NCI-H2107 treated with DMSO at 0.1 percent for 48 hours (cell line): ENCODE measurements around the gene EFEMP1.

Experiments used
- DNase-seq: peaks from one replicate; lab custom pipeline; 2025; ENCODE audit not compliant: unreplicated experiment; lab: John Stamatoyannopoulos, UW

EFEMP1 gene

GRCh38 chr2:55934337-55934736 is 10.8 kb upstream of the EFEMP1 start:
- DNase-seq, result no peak

DNA sequence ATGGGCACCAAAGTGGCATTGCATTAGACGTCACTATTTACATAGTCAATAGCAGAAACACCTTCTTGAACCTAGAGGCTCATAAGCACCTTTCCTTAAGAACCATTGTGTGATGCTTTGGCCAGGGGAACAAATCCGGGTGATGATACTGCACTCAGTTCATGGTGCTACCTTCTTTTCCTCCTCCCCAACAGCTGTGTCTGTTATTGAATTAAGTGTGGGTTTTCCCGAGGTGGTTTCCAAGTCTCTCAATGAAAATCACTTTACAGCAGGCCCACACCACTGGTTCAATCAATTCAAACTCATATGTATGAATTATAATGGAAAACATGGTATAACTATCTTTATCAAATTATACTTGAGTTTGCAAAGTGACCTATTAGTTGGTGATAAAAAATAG is 9.3 kb upstream of the EFEMP1 start:
- no peak for DNase-seq

DNA sequence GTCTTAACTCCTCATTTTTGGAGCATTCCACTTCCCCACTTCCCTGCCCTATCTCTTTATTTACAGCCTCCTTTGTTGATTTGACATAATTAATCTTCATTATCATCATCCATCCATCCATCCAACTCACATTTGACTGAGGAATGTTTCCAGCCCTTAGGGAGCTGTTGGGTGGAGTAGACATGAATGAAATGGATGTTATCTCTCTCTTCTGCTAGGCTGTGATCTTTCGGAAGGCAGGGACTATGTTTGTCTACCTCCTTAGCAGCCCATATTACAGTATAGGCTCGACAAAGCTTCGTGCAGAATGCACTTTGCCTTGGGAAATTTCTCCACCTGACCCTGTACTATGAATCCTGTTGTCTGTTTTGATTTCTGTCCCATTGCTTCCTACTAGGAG is 7.7 kb upstream of the EFEMP1 start:
- DNase-seq, result no peak

DNA sequence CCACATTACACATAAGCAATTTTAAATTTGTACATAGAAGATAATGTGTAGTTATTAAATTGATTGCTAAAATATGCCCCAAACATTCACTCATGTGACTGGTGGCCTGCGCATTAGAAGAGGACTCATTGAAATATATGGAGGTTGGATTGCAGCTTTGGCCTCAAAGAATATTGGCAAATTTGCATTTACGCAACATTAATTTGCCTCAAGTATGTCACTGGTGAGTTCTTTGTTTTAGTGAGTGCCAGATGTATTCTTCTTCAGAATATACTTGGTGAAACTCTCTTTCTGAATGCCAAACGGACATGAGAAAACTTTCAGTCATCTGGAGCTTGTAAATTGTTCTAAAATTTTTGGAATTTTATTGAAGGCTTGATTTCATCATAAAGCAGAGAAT is 5.9 kb upstream of the EFEMP1 start:
- no peak for DNase-seq

DNA sequence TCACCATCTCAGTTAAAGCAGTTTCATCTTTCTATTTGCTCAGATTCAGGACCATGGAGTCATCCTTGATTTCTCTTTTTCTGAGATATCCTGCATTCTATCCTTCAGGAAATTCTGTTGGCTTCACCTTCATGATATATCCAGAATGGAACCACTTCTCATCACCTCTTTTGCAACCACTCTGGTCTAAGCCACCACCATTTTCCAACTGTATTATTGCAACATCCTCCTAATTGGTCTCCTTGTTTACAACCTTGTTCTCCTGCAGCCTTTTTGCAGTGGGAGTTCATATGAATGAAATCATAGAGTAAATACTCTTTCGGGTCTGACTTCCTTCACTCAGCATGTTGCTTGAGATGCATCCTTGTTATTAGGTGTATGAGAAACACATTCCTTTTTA is 3.4 kb upstream of the EFEMP1 start:
- DNase-seq, result no peak

DNA sequence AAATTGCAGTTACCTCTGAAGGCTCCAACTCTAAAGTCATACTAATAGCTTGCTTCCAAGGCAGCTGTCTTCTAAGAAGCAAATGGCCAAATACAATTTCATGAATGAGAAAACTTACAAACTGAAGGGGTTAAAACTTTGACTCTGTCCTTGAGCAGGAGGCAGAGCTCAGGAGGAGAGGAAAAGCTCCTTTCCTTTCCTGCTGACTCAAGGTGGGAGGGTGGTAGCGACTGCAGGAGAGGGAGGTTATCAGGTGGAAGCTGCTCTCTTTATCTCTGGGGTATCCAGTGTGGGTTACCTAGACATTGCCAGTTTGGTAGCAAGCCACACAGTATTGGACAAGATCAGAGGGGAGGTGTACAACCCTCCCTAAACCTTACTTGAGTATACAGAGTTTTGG is 2.7 kb upstream of the EFEMP1 start:
- no peak for DNase-seq

GRCh38 chr2:55923982-55924321 is 370 bp upstream of the EFEMP1 start:
- DNase-seq, result no peak

- no peak for DNase-seq
Measured at GRCh38 chr2:55922291-55922907, 1.2 kb downstream of the EFEMP1 start.

DNA sequence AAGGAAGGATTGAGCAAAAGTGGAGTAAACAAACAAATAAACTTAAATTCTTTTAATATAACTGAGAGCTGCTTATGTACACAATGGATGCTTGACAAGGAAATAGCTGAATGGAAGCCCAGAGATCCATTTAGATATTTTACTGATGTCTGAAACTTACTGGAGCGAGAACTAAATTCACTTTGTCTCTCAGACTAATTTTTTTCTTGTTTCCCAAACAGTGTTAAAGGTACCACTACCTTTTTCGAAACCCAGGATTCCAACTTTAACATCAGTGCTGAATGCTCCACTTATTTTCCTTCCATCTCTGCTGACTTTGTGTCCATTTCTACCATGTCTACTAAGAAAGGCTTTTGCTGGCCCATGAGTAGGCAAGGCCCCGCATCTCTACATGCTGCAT is 4.0 kb downstream of the EFEMP1 start:
- DNase-seq, result no peak

DNA sequence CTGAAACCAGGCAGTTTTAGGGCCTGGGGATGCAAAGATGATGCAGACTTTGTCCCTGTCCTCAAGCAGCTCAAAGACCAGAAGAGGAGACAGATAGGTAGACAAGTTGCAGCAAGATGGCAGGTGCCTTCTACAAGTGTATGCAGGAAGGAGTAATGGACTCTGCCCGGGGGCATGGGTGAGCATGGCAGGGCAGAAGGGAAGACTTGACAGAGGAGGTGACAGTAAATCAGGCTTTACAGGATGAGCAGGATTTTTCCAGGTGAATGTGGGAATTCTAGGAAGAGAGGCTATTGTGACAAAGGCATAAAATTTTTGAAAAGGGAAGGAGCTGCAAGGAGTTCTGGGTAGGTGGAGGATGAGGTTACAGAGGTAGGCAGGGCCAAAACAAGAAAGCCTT is 4.7 kb downstream of the EFEMP1 start:
- no peak for DNase-seq

DNA sequence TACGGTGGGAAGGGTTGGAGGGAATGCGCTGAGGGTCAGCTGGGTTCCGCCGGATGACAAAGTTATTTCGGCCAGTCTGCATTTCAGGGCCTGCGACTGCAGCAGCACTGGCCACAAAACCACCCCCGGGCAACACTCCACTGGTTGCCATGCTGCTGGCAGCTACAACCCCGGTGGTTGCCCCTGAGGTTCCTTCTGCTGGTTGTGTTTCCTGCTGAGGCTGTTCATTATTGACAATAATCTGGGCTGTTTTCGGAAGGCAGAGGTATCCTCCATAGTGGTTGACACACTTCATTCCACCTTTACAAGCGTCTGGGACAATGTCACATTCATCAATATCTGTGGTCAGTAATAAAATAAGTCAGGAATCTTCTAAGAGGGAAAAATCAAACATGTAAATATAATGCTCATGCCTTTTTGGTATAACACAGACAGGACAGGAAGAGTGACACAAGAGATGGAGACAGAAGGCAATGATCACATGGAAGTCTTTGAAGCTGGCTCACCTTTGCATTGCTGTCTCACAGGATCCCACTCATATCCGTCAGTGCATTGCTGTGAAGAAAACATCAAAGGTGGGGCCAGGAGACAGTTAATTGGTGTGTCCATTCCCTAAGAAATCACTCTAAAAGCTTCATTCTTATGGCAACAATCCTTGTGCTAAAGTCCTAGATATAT is 5.7 kb downstream of the EFEMP1 start:
- no peak for DNase-seq

DNA sequence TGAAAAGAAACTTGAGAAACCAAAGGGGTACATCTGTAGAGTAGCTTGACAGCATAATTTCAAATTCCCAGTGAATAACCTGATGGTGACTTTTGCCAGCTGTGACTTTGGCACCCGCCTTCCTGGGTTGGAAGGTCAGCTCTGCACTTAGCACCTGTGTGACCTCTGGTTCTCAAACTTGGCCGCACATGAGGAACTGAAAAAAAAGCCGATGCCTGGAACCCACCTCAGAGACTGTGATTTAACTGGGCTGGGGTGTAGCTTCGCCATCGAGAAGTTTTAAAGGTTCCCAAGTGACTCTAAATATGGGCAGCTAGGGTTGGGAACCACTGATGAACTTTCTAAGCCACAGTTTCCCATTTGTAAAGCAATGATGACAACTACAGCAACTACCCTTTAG is 6.5 kb downstream of the EFEMP1 start:
- no peak for DNase-seq

- DNase-seq, result no peak
Measured at GRCh38 chr2:55916473-55917049, 7.0 kb downstream of the EFEMP1 start.

DNA sequence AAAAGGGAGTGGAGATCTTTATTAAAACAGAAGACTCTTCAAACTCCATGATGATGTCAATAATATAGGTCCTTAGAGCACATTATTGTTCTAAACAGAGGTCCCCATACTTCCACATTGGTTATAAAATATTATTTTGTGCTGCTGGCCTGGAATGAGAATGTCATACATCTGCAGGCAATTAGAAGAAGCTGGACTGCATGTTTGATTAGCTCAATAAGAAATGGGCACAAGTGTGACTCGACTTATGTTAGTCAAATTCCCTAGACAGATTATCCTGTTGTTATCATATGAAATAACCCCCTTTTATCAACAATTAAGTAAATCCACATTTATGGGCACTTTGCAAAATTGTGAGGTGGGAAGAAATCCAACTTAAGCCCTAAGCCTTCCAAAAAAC is 8.8 kb downstream of the EFEMP1 start:
- no peak for DNase-seq

GRCh38 chr2:55912926-55913325 is 10.7 kb downstream of the EFEMP1 start:
- DNase-seq, result no peak

GRCh38 chr2:55910077-55910476 is 13.5 kb downstream of the EFEMP1 start:
- DNase-seq, result no peak

DNA sequence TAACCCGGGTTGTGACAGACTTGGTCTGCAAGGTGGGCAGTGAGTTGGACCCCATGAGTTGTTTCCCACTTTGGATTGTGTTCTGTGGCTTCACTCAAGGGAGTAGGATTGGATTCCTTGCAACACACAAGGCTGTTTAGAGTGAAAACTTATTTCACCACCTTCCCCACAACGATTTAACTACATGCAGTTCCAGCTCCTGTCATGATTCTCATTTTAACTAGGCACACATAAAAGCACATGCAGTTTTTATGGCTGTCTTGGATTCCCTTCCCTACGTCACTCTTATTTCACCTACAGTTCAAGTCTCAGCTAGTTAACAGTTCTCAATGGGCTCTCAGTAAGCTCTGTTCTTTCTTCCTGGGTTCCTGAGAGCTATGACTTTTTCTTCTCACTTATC is 15.9 kb downstream of the EFEMP1 start:
- no peak for DNase-seq

DNA sequence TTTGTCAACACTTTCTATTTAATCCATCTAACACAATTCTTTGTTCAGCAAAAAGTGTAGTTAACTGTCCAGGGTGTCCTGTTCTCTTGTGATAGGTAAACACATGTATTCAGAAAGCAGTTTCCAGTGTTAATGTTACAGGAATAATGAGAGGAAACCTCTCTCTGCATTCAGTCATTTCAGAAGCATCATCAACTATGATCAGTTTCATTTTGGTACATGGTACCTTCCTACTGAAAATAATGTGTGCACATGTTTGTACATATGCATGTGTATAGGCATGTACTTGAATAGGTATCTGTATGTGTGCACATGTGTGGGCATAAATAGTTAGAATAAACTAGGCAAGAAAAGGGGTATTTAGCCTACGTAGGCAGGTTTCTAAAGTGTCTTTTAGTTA is 16.6 kb downstream of the EFEMP1 start:
- DNase-seq, result no peak

GRCh38 chr2:55903727-55904126 is 19.9 kb downstream of the EFEMP1 start:
- DNase-seq, result no peak

DNA sequence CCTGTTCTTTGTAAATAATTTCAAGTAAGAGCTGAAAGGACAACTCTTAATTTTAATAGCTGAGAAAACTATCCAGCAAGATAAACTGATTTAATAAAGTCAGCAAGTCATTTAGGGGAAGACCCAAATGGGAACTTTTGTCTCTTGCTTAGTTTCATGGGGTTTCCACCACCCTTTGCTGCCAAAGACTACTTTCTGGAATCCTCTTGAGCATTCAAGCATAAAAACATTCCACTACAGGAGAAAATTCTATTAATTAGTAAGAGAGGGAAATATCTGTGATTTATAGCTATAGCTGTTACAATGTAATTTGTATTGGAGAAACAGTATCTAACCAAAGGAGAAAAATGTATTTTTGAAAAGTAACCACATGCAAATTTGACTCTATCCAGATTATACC is 20.6 kb downstream of the EFEMP1 start:
- DNase-seq, result no peak

DNA sequence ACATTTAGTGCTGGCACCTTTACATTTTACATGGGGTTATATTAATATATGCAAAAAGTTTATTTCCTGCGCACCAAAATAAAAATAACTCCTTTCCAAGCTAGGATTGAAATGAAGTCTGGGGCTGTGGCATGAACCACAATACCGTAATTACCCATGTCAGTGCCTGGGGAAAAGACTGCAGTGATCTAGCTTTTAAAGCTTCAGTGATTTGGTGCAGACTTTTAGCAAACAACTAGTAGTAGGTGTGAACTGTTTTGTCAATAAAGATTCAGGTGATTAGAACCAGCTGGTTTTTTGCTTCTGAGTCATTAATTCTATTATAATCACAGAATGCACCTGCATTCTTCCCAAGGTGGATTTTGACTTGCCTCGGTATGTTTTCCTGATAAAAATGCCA is 21.2 kb downstream of the EFEMP1 start:
- no peak for DNase-seq

- no peak for DNase-seq
Measured at GRCh38 chr2:55901941-55902340, 21.6 kb downstream of the EFEMP1 start.

- no peak for DNase-seq
Measured at GRCh38 chr2:55901322-55901721, 22.3 kb downstream of the EFEMP1 start.
